AML-193 (cell line): Measurements from ENCODE around the gene LINC01488.

Source experiments
- DNase-seq, 2 experiments: peaks; one replicate each; lab custom pipeline; 2025; lab: John Stamatoyannopoulos, UW

The LINC01488 gene

DNA sequence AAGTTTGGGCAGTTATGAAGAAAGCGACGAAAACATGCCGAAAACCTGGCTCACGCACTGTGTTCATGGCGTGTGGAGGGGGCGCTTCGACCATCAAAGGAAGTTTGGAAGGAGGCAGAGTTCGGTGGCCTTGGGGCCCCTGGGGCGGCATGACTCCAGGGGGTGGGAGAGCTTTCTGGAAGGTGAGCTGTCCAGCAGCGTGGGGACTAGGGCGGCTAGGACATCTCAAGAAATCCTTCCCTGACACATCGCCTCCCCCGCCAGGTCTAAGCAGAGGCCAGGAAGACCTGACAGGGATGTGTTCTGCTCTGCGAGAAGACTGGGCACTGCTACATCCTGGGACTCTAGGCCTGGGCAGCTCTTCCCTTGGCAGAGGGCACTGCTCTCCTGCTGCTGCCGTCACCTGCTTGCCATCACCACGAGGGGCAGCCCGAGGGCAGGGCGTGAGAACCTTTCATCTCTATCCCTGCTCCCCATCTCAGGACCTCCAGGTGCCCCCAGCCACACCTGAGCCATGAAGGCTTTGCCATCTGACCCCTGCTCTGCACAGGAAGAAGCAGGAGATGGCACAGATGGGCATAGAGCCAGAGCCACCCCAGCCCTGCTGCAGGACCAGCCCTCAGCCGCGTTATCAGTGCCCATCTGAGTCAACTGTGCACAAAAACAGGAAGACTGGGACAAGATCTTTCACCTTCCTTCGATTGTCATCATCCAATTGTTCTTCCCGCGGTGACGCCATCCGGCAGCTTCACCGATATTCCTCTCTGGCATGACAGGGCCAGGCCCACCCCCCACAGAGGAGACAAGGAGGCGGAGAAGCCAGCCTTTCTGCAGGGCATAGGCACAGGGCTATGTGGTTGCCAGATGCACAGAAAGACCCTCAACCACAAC, 12.7 kb downstream of the LINC01488 start:
- no peak for DNase-seq

DNA sequence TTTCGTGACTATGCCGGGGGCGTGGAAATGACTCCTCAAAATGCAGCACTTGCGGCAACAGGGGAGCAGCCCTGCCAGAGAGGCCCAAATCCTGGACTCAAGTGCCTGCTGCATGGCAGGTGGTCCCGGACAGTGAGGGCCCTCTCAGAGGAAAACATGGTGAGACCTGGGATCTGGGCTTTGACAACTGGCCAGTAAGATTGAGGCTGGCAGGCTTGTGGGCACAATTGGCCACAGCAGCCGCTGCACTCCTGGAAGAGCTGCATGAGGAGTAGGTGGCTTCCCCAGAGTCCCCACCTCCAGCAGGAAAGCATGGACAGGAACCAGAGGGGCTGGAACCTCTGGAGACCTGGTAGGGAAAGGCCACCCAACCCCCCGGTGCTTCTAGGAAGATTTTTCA, 13.4 kb downstream of the LINC01488 start:
- DNase-seq = no peak

DNA sequence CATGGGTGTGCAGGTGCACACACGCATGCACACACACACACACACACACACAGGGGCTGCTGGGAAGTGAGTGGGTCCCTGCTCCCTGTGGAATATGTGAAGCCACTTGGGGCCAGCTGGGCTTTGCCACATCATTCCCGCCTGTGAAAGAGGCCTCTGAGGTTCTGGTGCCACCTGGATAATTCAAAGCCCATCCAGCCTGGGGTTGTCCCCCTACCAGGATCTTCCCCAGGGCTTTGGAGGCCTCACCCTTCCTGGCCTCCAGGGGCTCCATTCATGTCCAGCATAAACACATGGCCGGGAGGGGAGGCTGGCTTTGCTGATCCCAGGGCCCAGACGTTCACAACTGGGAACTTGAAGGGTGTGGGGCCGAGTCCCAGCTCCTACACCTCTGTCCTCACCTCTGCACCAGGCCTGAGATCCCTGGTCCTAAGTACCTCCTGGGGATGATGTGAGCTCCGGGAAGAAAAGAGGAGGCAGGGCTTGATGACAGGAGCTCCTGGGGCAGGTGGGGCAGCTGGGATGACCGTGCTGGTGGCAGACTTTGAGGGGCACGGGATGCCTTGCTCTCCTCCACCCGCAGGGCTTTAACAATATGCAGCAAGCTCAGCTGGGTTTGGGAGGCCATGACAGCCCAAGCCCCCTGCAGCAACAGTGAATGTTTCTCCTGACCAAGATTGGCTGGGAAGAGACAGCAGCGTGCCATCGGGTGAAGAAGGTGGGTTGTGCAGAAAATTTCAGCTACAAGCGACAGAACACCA, 14.2 kb downstream of the LINC01488 start:
- no peak for DNase-seq

DNA sequence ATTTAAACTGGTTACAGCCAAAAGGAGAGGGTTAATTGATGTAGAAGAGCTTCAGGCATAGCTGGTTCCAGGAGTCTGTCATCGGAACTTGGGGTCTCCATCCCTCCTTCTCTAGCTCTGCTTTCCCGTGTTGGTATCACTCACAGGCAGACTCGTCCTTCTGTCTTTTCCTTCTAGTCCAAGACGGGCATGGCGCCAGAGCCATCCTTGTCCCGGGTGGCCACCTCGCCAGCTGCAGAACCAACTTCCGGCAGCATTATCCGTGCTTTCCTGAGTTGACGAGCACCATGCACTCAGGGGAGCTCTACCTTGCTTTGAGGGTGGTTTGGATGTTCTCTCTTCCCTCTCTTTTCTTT, 14.7 kb downstream of the LINC01488 start:
- DNase-seq = no peak

DNA sequence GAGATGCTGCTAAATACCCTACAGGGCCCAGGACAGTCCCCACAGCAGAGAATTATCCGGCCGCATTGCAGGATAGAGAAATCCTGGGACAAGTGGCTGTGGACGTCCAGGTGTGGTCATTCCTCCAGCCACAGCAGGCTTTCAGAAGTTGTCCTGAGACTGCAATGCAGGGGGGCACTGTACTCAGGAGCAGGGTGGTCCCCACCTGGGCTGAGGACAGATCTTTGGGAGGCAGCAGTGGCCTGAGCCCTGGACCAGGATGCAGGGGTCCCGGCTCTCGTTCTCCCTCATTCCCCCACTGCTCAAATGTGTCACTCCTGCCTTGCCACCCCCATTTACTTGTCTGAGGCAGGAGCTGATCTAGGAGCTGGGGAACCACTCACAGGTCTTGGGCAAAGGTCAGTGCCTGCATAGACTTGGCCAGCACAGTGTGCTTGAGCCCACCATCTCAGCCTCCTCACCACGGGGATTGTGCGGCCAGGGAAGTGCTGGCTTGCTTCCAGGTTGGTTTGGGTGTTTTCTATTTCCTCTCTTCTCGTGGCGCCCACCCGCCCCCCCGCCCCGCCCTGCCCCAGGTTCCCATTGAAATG, 15.3 kb downstream of the LINC01488 start:
- no peak for DNase-seq

DNA sequence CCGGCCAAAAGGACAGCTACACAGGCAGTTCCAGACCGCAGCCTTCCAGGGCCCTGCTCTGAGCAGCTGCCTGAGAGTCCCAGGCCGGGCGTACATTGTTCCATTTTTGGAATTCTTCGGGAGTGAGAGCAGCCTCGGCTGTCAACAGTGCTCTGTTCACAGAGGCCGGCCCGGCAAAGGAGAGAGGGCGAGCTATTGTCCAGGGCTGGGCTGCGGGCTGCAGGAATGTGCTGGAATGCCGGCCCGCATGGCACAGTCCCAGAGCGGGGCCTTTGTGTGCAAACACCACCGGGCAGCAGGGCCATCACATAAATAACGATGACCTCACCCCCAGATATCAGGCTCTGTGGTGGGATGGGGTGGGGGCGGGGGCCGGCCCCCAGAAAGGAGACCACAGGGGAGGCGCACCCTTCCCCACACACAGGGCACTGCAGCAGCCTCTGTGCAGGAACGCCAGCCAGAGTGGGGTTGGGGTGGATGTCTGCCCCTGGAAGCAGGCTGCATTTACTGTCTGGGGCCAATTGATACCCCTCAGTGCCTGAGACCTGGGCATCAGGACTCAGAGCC, 15.8 kb downstream of the LINC01488 start:
- no peak for DNase-seq

DNA sequence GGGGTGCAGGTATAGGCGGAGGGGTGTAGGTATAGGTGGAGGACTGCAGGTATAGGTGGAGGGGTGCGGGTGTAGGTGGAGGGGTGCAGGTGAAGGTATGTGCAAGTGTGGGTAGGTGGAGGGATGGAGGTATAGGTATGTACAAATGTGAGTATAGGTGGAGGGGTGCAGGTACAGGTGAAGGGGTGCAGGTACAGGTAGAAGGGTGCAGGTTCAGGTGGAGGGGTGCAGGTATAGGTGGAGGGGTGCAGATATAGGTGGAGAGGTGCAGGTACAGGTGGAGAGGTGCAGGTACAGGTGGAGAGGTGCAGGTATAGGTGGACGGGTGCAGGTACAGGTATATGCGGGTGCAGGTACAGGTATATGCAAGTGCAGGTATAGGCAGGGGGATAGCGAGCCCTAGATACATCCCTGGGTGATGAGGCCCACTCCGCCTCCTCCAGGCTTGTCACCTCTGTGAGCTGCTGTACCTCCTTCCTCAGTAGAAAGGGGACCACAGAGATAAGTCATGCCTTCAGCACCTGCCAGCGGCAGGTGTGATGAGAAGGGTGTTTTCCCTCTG, 17.2 kb downstream of the LINC01488 start:
- no peak for DNase-seq

DNA sequence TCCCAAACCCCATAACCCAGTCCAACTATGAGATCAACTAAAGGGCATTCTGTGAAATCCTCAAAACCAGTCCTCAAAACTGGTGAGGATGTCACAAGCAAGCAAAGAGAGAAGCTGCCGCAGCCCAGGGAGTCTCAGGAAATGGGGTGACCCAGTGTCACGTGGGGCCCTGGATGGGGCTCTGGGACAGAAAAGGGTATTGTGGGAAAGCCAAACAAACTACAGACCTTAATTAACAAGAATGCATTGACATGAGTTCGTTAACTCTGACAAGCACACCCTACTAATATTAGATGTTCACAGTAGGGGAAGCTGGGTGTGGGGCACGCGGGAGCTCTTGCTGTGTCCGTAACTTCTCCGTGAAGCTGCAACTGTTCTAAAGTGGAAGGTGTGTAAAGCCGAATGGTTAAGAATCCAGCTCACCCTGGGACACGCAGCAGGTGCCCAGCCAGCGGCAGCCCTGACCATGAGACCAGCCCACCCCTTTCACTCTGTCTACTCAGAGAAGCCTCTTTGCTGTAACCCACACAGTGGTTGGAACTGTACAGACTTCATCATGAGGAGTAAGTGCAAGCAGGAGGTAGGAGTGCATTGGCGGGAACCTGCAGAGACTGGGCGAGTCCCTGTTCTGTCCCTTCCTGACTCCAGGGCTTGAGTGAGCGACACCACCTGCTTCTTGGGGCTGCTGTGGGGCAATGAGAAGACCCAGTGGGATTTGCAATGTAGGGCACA, 17.9 kb downstream of the LINC01488 start:
- DNase-seq = no peak

DNA sequence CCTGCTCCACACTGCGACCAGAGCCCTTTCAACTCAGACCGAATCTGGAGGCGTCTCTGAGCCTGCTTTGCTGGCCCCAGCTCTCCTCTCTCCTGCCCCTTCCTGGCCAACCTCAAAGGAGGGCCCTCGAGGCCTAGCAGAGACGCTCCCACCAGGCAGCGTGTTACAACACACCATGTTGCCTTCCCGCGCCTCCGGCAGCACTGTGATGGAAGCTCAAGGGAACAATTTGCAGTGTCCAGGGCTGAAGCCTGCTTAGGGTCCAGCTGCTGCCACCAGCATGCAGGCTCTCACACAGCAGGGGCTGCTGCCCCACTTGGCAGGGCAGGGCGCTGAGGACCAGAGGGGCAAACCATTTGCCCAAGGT, 18.4 kb downstream of the LINC01488 start:
- no peak for DNase-seq

DNA sequence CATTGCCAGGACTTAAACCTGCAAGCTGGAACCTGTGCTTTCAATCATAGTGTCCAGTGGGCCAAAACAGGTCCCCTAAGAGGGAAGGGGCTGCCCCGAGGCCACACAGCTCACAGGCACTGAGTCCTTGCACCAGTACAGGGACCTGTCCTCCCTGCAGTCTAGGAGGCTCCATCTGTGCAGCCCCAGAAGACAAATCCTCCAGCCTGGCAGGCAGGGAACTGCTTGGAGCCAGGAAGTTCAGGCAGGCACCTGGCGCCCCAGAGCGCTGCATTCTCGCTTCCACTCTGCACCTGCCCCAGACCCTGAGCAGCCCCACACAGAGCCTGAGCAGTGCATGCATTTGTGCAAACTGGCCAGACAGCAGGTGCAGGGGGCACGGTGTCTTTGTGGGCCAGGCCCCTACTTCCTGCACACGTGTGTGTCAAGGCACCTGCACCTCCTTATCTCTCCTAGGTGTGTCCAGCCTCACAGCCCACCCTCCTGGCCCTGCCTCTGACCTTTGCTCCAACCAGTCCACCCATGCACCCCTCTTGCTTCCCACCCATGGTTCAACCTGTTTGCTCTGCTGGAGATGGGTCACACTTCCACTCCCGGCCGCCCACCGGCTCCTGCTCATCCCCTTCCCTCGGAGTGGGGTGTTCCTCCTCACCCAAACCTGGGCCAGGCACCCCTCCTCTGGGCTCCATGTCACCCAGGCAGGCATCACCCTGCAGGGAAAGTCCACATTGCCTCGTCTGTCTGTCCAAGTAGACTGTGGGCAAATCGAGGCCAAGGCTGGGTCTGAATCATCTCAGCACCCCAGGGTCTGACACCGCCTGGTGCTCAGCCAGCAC, 19.0 kb downstream of the LINC01488 start:
- no peak for DNase-seq

DNA sequence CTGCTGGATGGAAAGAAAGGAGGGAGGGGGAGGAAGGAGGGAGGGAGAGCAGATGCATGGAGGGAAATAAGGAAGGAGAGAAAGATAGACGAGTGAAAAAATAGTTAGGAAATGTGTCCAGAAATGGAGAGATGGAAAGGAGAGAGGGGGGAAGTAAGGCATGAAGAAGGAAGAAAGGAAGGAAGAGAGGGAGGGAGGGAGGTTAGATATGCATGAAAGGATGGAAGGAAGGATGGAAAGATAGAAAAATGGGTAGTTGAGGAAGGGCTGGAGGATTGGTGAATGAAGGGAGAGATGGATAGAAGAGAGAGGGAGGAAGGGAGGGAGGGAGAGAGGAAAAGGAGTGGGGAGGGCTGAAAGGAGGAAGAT, 19.6 kb downstream of the LINC01488 start:
- no peak for DNase-seq

DNA sequence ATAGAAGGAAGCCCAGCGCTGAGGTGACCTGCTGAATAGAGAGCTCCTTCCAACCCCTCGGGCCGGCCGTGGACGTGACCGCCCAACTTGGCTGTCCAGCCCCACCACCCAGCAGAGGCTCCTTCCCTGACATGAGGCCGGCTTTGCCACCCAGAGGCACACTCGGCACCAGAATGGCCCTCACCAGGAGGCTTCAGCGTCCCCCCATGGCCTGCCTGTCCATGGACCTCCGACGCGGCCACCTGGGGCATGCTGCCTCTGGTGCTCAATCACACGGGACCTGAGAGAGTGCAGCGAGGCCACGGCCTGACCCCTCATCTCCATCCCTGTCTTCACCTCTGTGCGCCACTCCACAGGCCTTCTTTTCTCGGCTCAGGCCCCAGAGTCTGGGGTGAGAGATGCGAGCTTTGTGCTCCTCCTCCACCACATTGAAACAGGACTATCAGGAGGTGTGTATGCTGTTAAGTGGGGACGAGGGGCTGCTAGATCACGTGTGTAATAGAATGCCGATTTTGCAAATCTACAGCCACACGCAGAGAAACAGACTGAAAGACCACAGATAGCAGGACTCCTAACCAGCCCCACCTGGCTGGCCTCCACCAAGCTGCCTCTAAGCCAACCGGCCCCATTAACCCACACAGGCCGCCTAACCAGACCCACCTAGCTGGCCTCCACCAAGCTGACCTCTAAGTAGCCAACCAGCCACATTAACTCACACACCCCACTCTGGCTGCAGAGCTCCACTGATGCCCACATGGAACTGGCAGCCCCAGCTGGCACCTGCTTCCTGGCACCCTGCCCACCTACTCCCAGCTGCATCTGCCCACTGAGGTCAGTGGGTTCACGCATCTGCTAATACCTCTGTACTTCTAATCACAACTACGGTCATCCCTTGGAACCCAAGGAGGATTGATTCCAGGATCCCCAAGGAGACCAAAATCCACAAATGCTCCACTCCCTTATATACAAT, 20.7 kb downstream of the LINC01488 start:
- no peak for DNase-seq

DNA sequence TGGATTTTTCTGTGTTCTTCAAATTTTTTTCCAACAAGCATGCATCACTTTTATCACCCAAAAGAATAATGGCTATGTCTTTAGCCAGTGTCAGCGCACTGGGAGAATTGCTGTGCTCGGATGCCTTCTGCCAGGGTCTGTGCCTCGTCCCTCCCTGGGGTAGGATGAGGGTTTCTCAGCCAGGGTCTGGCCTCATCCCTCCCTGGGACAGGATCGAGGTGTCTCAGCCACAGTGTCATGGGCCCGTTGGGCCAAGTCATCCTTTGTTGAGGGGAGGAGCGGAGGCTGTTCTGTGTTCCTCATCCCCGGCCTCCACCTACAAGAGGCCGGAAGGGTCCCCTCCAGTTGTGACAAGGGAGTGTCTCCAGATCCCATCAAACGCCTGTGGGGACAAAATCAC, 22.7 kb downstream of the LINC01488 start:
- DNase-seq = no peak

DNA sequence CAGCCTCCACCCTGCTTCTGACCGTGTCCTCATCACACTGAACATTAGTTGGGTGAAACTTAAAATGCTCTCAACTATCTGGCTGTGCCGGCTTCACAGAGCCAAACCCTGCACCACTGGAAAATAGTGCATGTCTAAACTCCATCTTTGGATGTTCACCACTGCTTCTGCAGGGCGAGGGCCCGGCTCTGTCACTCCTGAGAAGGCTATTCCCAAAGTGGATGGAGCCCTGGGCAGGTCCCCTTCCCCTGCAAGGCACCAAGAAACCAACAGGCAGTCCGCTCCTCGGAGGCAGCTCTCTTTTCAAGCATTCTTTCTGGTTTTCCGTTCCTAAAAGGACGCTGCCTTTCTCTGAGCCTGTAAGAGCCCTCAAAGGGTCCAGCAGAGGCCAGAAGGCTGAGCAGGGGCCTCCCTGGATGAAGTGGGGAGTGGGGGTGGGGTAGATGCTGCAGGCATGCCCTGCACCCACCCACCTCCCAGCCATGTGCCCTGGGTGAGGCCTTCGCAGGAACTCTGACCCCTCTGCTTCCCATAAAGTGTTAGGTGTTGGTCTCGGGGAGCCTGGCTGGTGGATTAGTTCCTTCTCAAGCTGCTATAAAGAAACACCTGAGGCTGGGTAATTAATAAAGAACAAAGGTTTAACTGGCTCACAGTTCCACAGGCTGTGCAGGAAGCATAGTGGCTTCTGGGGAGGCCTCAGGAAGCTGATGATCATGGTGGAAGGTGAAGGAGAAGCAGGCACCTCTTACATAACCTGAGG, 23.3 kb downstream of the LINC01488 start:
- no peak for DNase-seq

DNA sequence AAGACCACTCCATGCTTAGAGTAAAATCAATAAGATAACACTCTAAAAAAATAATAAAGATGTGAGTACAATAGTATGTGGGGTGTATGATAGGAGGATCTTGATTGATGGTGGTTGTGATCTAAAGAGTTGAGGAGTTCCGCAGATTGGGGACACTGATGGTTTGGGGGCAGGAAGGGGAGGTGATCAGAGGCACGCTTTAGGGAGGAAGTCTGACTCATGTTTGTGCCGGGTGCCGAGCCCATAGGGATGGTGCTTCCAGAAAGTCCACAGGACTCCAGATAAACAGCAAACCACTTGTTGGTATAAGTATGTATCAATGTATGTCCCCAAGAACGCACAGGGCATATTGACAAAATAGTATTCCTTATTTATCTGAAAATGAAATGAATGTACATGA, 27.5 kb downstream of the LINC01488 start:
- DNase-seq = no peak

DNA sequence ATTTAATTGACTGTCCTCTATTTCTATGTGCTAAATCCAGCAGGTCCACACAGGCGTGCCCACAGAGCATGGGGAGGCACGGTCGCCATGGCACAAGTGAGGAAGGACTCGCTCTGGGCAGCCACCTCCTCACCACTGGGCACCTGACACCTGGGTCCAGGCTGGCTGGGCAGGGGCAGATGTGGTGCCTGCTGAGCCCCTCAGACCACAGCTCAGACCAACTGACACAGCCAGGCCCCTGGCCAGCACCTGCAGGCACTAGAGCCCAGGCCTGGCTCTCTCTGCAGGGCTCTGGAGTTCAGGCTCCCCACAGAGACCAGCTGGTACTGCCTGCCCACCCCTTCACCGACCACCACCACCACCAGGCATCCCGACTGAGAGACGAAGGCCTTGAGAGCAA, 27.9 kb downstream of the LINC01488 start:
- DNase-seq = no peak

DNA sequence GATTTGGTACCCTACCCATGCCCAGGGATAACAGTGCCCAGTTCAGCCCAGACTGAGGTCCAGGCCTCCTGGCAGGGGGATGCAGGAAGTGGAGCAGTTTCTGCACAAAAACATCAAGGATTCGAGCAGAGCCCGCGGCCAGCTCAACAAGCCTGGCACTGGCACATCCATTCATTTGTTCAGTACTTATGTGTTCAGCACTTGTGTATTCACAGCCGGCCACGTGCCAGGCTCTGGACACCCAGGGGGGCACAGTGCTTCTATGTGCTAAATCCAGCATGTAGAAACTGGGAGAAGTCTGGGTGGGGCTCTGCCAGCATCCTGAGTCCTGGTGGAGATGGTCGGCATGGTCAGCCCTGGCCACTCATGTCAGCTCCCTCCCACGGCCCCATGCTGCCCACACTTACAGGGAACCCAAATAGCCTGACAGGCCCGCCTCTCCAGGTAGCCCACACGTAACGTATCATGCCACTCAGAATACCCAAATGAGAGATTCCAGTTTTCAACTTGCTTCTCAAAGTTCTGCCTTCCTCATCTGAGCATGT, 28.5 kb downstream of the LINC01488 start:
- no peak for DNase-seq

DNA sequence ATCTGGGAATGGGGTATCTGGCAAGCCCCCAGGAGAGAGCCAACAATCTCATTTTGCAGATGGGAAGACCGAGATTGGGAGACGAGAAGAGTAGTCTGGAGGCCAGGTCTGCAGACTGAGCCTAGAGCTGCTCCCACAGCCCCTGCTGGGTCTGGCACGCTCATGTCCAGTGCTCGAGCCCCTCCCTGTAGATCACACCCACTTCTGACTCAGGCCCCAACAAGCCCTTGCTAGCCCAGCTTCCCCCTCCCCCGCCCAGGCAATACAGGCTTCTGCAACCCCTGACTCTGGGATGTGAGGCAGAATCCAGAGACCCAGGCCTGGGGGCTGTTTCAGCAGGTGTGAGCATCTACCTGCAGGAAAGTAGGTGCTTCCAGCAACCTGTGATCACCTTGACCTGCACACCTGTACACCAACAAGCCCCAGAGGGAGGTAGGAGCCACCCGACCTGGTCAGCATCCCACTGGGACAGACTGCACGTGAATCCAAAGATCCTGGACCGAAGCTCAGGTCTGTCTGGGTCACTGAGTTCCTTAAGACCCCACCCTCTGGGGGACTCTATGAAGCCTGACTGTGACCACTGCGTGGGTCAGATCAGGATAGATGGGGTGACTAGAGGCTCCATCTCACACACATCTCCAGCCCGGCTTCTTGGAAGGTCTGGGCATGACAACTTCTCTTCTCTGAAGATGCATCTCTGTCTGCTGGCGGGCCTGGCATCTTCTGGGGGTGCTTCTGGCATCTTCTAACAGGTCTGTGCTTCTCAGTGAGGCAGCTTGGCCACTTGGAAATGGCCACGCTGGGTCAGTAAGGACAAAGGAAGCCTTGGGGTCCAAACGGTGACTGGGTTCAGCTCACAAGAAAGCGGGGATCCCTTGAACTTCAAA, 29.3 kb downstream of the LINC01488 start:
- no peak for DNase-seq
